Karpas-422 (cell line): ENCODE data around the gene TIMM21. TPM values are rescaled to one million over a fixed set of nuclear protein-coding genes. Genes with fewer than 3 reads are reported as not detected.

Experiments used
- DNase-seq: peaks from one replicate; pipeline ENCODE4 v3.0.0-alpha.2; 2015
- H2AFZ ChIP-seq: fragments of 200-600 bp; sonication (generic); 2 replicates; pipeline ENCODE4 v1.6.1; 2014; ENCODE audit warnings: antibody characterized with exemption, low read length, mixed read lengths
- H3K27ac ChIP-seq: fragments of 200-600 bp; sonication (generic); 2 replicates; pipeline ENCODE4 v1.5.1; 2014; ENCODE audit warnings: mild to moderate bottlenecking, low read length, moderate library complexity
- H3K27me3 ChIP-seq: fragments of 200-600 bp; sonication (generic); 2 replicates; pipeline ENCODE4 v1.6.1; 2014; ENCODE audit warnings: low read length, mixed read lengths
- H3K36me3 ChIP-seq: fragments of 200-600 bp; sonication (generic); 2 replicates; pipeline ENCODE4 v1.6.1; 2014; ENCODE audit warnings: low read length, mixed read lengths; ENCODE audit not compliant: insufficient read depth
- H3K4me1 ChIP-seq: fragments of 200-600 bp; sonication (generic); 2 replicates; pipeline ENCODE4 v1.6.1; 2014; ENCODE audit warnings: mild to moderate bottlenecking, low read length, mixed read lengths
- H3K4me2 ChIP-seq: fragments of 200-600 bp; sonication (generic); 2 replicates; pipeline ENCODE4 v1.6.1; 2014; ENCODE audit warnings: low read length, low read depth, mild to moderate bottlenecking; ENCODE audit not compliant: poor library complexity, severe bottlenecking
- H3K4me3 ChIP-seq: fragments of 200-600 bp; sonication (generic); 2 replicates; pipeline ENCODE4 v1.5.1; 2014; ENCODE audit warnings: mild to moderate bottlenecking, antibody characterized with exemption, low read length, mixed read lengths
- H3K79me2 ChIP-seq: fragments of 200-600 bp; sonication (generic); 2 replicates; pipeline ENCODE4 v1.6.1; 2014; ENCODE audit warnings: mild to moderate bottlenecking, low read length, mixed read lengths
- H3K9ac ChIP-seq: fragments of 200-600 bp; sonication (generic); 2 replicates; pipeline ENCODE4 v1.6.0; 2014; ENCODE audit warnings: low read length
- H3K9me2 ChIP-seq: fragments of 200-600 bp; sonication (generic), shearing (Covaris generic); replicated peaks from 2 replicates; pipeline ENCODE4 v1.6.0; 2014; ENCODE audit warnings: mild to moderate bottlenecking, low read length, moderate library complexity; ENCODE audit not compliant: insufficient read depth
- H3K9me3 ChIP-seq: fragments of 300-700, 200-600 bp; sonication (generic); 2 replicates; pipeline ENCODE4 v1.6.1; 2014; ENCODE audit warnings: low read length, mixed read lengths
- H4K20me1 ChIP-seq: fragments of 200-600 bp; sonication (generic); 2 replicates; pipeline ENCODE4 v1.6.1; 2014; ENCODE audit warnings: mild to moderate bottlenecking, antibody characterized with exemption, low read length, low read depth; ENCODE audit not compliant: insufficient read depth
- total RNA-seq: library from RNA; depleted of rRNA; stranded (reverse); fragments of >200 nt; shearing (Covaris generic); gene quantifications from 2 replicates; pipeline ENCODE4 v1.2.3, GENCODE V29; 2014; ENCODE audit warnings: low replicate concordance

The TIMM21 gene
- total RNA-seq, 1 experiment from 2014 or later = 59.3 TPM

DNA sequence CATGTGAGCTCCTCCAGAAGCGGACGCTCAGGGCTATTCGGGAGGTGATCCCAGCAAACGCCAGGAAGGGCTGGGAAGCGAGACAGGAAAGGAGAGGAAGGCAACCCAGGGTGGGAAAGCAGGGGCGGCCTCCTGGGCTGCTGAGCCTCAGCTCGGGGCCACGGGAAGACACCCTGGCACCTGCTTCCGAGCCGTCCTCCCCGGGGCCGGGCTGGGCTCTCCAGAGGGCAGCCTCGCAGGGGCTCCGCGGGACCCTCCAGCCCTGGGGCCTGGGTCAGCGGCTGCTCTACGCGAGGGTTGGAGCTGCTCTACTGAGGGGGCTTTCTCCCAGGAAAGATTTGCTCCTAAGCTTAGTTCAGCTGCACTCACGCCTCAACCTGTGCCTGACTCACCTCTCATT, 34.0 kb downstream of the TIMM21 start:
- H3K9ac ChIP-seq = no peak overlapping the region
- no peaks in the 10 kb centered on the region for H3K79me2 ChIP-seq
- no peaks in the 10 kb centered on the region for H4K20me1 ChIP-seq
- no peaks in the 10 kb centered on the region for H3K36me3 ChIP-seq
- H3K4me3 ChIP-seq = no peak overlapping the region
- no peaks in the 10 kb centered on the region for H3K9me3 ChIP-seq
- no peaks in the 10 kb centered on the region for H3K27me3 ChIP-seq
- H3K9me2 ChIP-seq = no peaks in the 10 kb centered on the region
- no peak for DNase-seq
- no peak overlapping the region for H3K4me2 ChIP-seq
- H2AFZ ChIP-seq = no peak overlapping the region
- H3K27ac ChIP-seq = no peak overlapping the region
- no peaks in the 10 kb centered on the region for H3K4me1 ChIP-seq

DNA sequence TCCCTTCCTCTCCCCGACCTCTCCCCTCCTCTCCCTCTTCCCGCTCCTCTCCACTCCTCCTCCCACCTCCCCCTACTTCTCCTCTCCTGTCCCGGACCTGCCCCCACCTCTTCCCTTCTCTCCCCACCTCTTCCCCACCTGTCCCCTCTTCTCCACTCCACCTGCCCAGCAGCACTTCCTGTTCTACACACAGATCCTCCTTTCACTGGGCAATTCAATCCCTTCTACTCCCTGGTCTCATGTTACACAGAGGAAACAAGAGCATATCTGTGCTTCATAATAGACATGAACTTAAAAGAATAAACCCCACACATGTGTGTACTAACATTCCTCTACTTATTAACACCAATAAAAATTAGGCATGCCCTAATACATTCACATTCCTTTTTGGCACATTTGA, 34.8 kb downstream of the TIMM21 start:
- Histone ChIP-seq H3K4me1 (no peaks in the 10 kb centered on the region), H3K27ac (no peak overlapping the region), H3K9me2 (no peaks in the 10 kb centered on the region), H3K9me3 (no peaks in the 10 kb centered on the region), H3K36me3 (no peaks in the 10 kb centered on the region), H3K79me2 (no peaks in the 10 kb centered on the region), H2AFZ (no peak overlapping the region), H3K4me3 (no peak overlapping the region), H3K9ac (no peak overlapping the region), H4K20me1 (no peaks in the 10 kb centered on the region), H3K4me2 (no peak overlapping the region), H3K27me3 (no peaks in the 10 kb centered on the region)
- DNase-seq = no peak

DNA sequence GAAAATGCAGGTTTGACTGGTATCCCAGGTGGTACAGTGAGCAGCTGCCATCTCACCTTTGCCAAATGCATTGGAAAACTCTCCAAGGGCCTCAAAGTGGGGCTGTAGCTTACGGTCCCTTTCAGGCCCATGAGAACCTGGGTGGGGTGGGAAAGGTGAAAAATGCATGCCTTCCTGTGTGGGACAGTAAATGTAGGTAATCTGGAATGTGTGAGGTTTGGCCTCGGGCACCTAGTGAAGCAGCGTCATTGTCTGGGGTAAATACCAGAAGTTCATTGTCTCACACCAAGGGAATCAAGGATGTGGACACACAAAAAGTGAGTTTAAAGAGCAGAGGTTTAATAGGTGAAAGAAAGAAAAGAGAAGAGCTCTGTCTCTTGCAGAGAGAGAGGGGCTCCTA, 36.6 kb downstream of the TIMM21 start:
- H3K4me2 ChIP-seq = no peak overlapping the region

DNA sequence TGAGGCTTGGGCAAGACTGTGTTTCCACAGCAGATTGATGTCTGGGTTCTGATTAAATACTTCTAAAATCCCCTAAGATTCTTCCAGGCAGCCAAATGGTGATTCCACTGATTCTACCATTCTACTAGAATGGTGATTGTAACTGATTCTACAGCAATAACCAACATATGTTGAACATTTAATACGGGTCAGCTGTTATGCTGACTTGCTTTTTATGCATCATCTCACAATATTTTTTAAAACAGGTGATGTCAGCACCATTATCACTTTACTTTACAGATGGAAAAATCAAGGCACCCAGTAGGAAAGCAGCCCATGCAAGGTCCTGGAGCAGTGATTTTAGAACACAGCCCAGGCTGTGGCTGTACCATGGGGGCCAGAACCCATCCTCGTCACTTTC, 37.5 kb downstream of the TIMM21 start:
- H3K4me1 ChIP-seq = peaks cover 6% of the 10 kb centered on the region
- no peak overlapping the region for H2AFZ ChIP-seq
- no peaks in the 10 kb centered on the region for H3K36me3 ChIP-seq
- no peaks in the 10 kb centered on the region for H3K9me2 ChIP-seq
- H3K27me3 ChIP-seq = no peaks in the 10 kb centered on the region
- H3K27ac ChIP-seq = no peak overlapping the region
- H3K9me3 ChIP-seq = no peaks in the 10 kb centered on the region
- H3K4me3 ChIP-seq = no peak overlapping the region
- no peaks in the 10 kb centered on the region for H3K79me2 ChIP-seq
- H4K20me1 ChIP-seq = no peaks in the 10 kb centered on the region
- no peak overlapping the region for H3K4me2 ChIP-seq
- DNase-seq = no peak
- no peak overlapping the region for H3K9ac ChIP-seq

More for the DNA sequence above, 36.6 kb downstream of the TIMM21 start:
- Histone ChIP-seq H3K27me3 (no peaks in the 10 kb centered on the region), H3K4me3 (no peak overlapping the region), H3K27ac (no peak overlapping the region), H3K9me2 (no peaks in the 10 kb centered on the region), H3K36me3 (no peaks in the 10 kb centered on the region), H3K4me1 (peaks cover 6% of the 10 kb centered on the region), H4K20me1 (no peaks in the 10 kb centered on the region), H2AFZ (no peak overlapping the region), H3K9ac (no peak overlapping the region), H3K9me3 (no peaks in the 10 kb centered on the region), H3K79me2 (no peaks in the 10 kb centered on the region)
- DNase-seq = no peak

DNA sequence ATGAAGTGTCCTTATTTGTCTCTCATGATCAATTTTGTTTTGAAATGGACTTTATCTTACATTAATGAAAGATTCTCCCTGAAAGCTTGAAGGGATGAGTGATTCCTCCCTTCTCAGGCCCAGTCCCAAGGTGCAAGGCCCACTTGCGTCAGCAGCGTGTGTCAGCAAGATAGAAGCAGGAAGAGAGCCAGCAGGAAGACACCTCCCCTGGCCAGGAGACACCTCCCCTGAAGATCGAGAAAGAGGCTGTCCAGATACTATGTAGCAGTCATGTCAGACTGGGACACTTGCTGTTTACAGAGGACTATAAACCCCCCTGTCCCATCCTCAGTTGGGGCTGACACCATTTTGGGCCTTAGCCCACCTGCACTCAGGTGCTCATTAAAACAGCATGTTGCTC, 38.3 kb downstream of the TIMM21 start:
- H3K9ac ChIP-seq = no peak overlapping the region
- H2AFZ ChIP-seq = no peak overlapping the region
- no peaks in the 10 kb centered on the region for H4K20me1 ChIP-seq
- H3K27me3 ChIP-seq = no peaks in the 10 kb centered on the region
- no peaks in the 10 kb centered on the region for H3K9me3 ChIP-seq
- no peaks in the 10 kb centered on the region for H3K9me2 ChIP-seq
- no peaks in the 10 kb centered on the region for H3K36me3 ChIP-seq
- no peak overlapping the region for H3K4me2 ChIP-seq
- peaks cover 6% of the 10 kb centered on the region for H3K4me1 ChIP-seq
- no peaks in the 10 kb centered on the region for H3K79me2 ChIP-seq
- DNase-seq = no peak
- no peak overlapping the region for H3K27ac ChIP-seq
- no peak overlapping the region for H3K4me3 ChIP-seq

DNA sequence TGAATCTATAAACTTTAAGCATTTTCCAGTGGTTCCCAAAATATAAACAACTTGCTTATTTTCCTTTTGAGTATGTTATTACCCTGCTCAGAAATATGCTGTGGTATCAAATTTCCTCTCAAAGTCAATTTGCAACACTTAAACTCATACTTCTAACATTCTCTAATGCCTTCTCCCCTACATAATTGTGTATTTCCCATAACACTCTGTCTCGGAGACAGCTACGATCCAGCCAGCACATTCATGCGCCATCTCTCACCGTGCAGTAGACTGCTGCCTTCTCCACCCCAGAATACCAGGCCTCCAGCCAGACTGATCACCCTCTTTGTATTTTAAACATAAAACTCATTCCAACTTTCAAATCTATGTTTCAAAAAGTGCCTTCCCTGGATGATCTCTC, 41.8 kb downstream of the TIMM21 start:
- DNase-seq = no peak
- Histone ChIP-seq H3K4me2 (no peak overlapping the region), H3K4me3 (no peak overlapping the region), H3K27ac (no peak overlapping the region), H3K9me3 (no peaks in the 10 kb centered on the region), H3K4me1 (peaks cover 6% of the 10 kb centered on the region), H4K20me1 (no peaks in the 10 kb centered on the region), H3K9ac (no peak overlapping the region), H2AFZ (no peak overlapping the region), H3K36me3 (no peaks in the 10 kb centered on the region), H3K9me2 (no peaks in the 10 kb centered on the region), H3K27me3 (no peaks in the 10 kb centered on the region), H3K79me2 (no peaks in the 10 kb centered on the region)

DNA sequence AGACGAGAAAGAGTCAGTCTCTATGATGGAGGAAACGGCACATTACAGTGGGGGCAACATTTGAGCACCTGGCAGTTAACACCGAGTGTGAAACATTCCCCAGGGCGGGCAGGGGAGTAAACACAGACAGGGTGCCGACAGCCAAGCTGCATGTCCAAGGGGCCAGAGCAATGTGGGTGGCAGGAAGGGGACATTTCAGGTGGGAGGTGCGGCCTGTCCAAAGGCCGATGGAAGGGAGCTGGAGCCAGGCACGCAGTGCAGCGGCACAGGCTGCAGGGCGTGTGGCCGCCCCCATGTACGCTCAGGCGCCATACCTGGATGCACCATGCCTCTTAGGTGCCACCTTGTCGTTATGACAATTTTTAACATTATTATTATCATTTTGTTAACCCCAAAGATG, 43.3 kb downstream of the TIMM21 start:
- Histone ChIP-seq H3K9me2 (no peaks in the 10 kb centered on the region), H4K20me1 (no peaks in the 10 kb centered on the region), H3K4me1 (peaks cover 6% of the 10 kb centered on the region), H3K9me3 (no peaks in the 10 kb centered on the region), H3K4me3 (no peak overlapping the region), H3K4me2 (no peak overlapping the region), H3K9ac (no peak overlapping the region), H2AFZ (no peak overlapping the region), H3K79me2 (no peaks in the 10 kb centered on the region), H3K27ac (no peak overlapping the region), H3K36me3 (no peaks in the 10 kb centered on the region), H3K27me3 (no peaks in the 10 kb centered on the region)
- no peak for DNase-seq

DNA sequence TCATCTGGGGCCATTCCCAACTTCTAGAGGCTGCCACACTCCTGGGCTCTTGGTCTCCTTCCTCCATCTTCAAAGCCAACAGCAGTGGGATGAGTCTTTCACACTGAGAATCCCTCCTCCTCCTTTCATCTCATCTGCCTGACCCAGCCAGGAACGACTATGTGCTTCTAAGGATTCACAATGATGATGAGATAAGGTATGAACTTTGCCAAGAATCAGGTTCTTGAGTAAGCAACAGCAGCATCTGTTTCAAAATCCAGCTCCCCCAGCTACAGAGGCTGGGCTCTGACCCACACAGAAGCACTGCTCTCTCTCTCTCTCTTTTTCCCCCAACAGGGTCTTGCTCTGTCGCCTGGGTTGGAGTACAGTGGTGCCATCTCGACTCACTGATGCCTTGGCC, 46.4 kb downstream of the TIMM21 start:
- Histone ChIP-seq H3K9ac (no peak overlapping the region), H3K27me3 (no peaks in the 10 kb centered on the region), H3K4me2 (no peak overlapping the region), H2AFZ (no peak overlapping the region), H3K27ac (no peak overlapping the region), H3K36me3 (no peaks in the 10 kb centered on the region), H4K20me1 (peaks cover 4% of the 10 kb centered on the region; the same call in 1 of the 2 replicates), H3K4me3 (no peak overlapping the region), H3K79me2 (no peaks in the 10 kb centered on the region), H3K9me3 (no peaks in the 10 kb centered on the region), H3K9me2 (no peaks in the 10 kb centered on the region), H3K4me1 (peaks cover 7% of the 10 kb centered on the region)
- DNase-seq = no peak
